ENCODE measurements around the gene BMP5. TPM values are rescaled to one million over a fixed set of nuclear protein-coding genes. Genes with fewer than 3 reads are reported as not detected.

The BMP5 gene
- total and polyA plus RNA-seq, 9 of the 15 experiments (the other 6 are each of a cell fraction or from before 2014, with no cell fraction given): not detected

GRCh38 chr6:55836481-55836880, 38.9 kb downstream of the BMP5 start:
- DNase-seq (ENCODE audit: extremely low read depth in 1 of 4, low spot score in 3 of 4) (no peak), FAIRE-seq (no peak), ATAC-seq (no peak)
- Histone ChIP-seq H4K20me1 (replicated peaks; ENCODE audit: control insufficient read depth, insufficient read depth, low read length) (no peaks in the 10 kb centered on the region), H3K4me2 (ENCODE audit: insufficient read depth, low read length) (no peak overlapping the region), H3K27ac (ENCODE audit: extremely low read depth, low read depth, low read length) (no peak overlapping the region), H3K36me3 (ENCODE audit: control insufficient read depth, insufficient read depth, low read length) (no peaks in the 10 kb centered on the region), H3K9ac (ENCODE audit: insufficient read depth in 1 of 2, low read depth in 2 of 2, low read length in 2 of 2) (no peak overlapping the region), H3K4me1 (replicated peaks in 1 of 2; ENCODE audit: control insufficient read depth in 2 of 2, insufficient read depth in 2 of 2, low read length in 2 of 2) (no peaks in the 10 kb centered on the region), H3K9me1 (ENCODE audit: control insufficient read depth, insufficient read depth, low read length) (no peaks in the 10 kb centered on the region), H3K4me3 (no peak overlapping the region), H3K9me3 (replicated peaks; ENCODE audit: control insufficient read depth, insufficient read depth, low read depth, low read length) (no peaks in the 10 kb centered on the region), H3K27me3 (ENCODE audit: control insufficient read depth in 2 of 2, insufficient read depth in 2 of 2, low read length in 2 of 2) (no peaks in the 10 kb centered on the region), H3K79me2 (ENCODE audit: control insufficient read depth, insufficient read depth, low read length) (no peaks in the 10 kb centered on the region), H2AFZ (ENCODE audit: low read depth, low read length) (no peak overlapping the region)
- no TSS peak for BruUV-seq (replicated peaks)
- CTCF ChIA-PET (ENCODE audit: low intra/inter-chr PET ratio): no interaction called here
- in situ Hi-C loops (cut with MboI) (no loop called here), intact Hi-C loops (cut with micrococcal nuclease) (no loop called here)
- TF ChIP-seq L3MBTL2 (IDR thresholded peaks at IDR 0.05) (no peak), THRA (IDR thresholded peaks at IDR 0.05) (no peak), SAP30 (IDR thresholded peaks at IDR 0.05; ENCODE audit: borderline replicate concordance, insufficient read depth, low read depth, low read length, poor library complexity, severe bottlenecking) (no peak)
- POLR2A ChIA-PET: no interaction called here
- WGBS (ENCODE audit: insufficient coverage, low coverage, missing lambda C conversion rate): 0% methylated on average over 3 of the region's 3 CpGs

DNA sequence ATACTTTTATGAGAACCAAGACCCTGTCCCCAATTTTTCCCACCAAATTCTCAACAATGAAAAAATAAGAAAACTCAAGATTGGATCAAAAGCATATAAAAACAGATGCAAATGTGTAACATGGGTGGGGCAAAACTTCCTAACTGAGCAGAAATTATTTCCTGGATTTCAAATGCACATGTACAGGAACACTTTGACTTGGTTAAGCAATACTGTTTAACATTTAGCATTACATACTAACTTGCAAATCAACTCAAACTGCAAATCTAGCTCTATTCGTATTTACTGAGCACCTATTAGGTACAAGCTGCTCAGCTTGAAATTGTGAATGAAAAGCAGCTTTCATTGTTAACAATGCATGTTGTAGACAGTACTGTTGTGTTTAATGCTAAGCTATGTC, 40.2 kb downstream of the BMP5 start:
- no peaks in the 10 kb centered on the region for H3K27me3 ChIP-seq (ENCODE audit: control insufficient read depth in 2 of 2, insufficient read depth in 2 of 2, low read length in 2 of 2)
- ChIA-PET CTCF (ENCODE audit: low intra/inter-chr PET ratio) (no interaction called here), POLR2A (no interaction called here)
- no peaks in the 10 kb centered on the region for H3K79me2 ChIP-seq (ENCODE audit: control insufficient read depth, insufficient read depth, low read length)
- H2AFZ ChIP-seq (ENCODE audit: low read depth, low read length): no peak overlapping the region
- no peak overlapping the region for H3K4me3 ChIP-seq
- no peaks in the 10 kb centered on the region for H3K4me1 ChIP-seq (replicated peaks in 1 of 2; ENCODE audit: control insufficient read depth in 2 of 2, insufficient read depth in 2 of 2, low read length in 2 of 2)
- H3K27ac ChIP-seq (ENCODE audit: extremely low read depth, low read depth, low read length): no peak overlapping the region
- H4K20me1 ChIP-seq (replicated peaks; ENCODE audit: control insufficient read depth, insufficient read depth, low read length): no peaks in the 10 kb centered on the region
- no peak for DNase-seq (ENCODE audit: extremely low read depth in 1 of 4, low spot score in 3 of 4)
- no peak overlapping the region for H3K4me2 ChIP-seq (ENCODE audit: insufficient read depth, low read length)
- H3K9ac ChIP-seq (ENCODE audit: insufficient read depth in 1 of 2, low read depth in 2 of 2, low read length in 2 of 2): no peak overlapping the region
- in situ Hi-C loops (cut with MboI) (no loop called here), intact Hi-C loops (cut with micrococcal nuclease) (no loop called here)
- 0% methylated on average over 1 of the region's 1 CpG for WGBS (ENCODE audit: insufficient coverage, low coverage, missing lambda C conversion rate)
- no TSS peak for BruUV-seq (replicated peaks)
- H3K36me3 ChIP-seq (ENCODE audit: control insufficient read depth, insufficient read depth, low read length): no peaks in the 10 kb centered on the region
- no peak for ATAC-seq
- H3K9me1 ChIP-seq (ENCODE audit: control insufficient read depth, insufficient read depth, low read length): no peaks in the 10 kb centered on the region
- no peaks in the 10 kb centered on the region for H3K9me3 ChIP-seq (replicated peaks; ENCODE audit: control insufficient read depth, insufficient read depth, low read depth, low read length)
- FAIRE-seq: no peak
- no peak for TF ChIP-seq TCF15 (CRISPR knock-in tag; IDR thresholded peaks at IDR 0.05)
- TF ChIP-seq EWSR1 (IDR thresholded peaks at IDR 0.05; ENCODE audit: borderline replicate concordance, low read depth, partially characterized antibody): no peak
- no peak for TF ChIP-seq PHB2 (IDR thresholded peaks at IDR 0.05; ENCODE audit: low read depth)
- TF ChIP-seq, protein P1, sequence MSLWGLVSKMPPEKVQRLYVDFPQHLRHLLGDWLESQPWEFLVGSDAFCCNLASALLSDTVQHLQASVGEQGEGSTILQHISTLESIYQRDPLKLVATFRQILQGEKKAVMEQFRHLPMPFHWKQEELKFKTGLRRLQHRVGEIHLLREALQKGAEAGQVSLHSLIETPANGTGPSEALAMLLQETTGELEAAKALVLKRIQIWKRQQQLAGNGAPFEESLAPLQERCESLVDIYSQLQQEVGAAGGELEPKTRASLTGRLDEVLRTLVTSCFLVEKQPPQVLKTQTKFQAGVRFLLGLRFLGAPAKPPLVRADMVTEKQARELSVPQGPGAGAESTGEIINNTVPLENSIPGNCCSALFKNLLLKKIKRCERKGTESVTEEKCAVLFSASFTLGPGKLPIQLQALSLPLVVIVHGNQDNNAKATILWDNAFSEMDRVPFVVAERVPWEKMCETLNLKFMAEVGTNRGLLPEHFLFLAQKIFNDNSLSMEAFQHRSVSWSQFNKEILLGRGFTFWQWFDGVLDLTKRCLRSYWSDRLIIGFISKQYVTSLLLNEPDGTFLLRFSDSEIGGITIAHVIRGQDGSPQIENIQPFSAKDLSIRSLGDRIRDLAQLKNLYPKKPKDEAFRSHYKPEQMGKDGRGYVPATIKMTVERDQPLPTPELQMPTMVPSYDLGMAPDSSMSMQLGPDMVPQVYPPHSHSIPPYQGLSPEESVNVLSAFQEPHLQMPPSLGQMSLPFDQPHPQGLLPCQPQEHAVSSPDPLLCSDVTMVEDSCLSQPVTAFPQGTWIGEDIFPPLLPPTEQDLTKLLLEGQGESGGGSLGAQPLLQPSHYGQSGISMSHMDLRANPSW (CRISPR knock-in tag; IDR thresholded peaks at IDR 0.05): no peak
- TF ChIP-seq ARNT (IDR thresholded peaks at IDR 0.05): no peak
- no peak for TF ChIP-seq PHF21A (IDR thresholded peaks at IDR 0.05; ENCODE audit: borderline replicate concordance, low read depth)
- no peak for TF ChIP-seq MCM5 (IDR thresholded peaks at IDR 0.05; ENCODE audit: low read depth)
- TF ChIP-seq ELK1 (CRISPR knock-in tag; IDR thresholded peaks at IDR 0.05): no peak
- no peak for TF ChIP-seq CEBPB (tag; IDR thresholded peaks at IDR 0.05)

All from K562 (cell line).